ENCODE results near the gene PTK7.

The PTK7 gene

GRCh38 chr6:43173591-43174262 lies 97.6 kb downstream of the PTK7 start:
- no peak for TF ChIP-seq USF1 (IDR thresholded peaks at IDR 0.05)
- no peak for TF ChIP-seq REST (IDR thresholded peaks at IDR 0.05; ENCODE audit: low read depth)
- TF ChIP-seq TEAD4 (IDR thresholded peaks at IDR 0.05) = no peak
- TF ChIP-seq MAX (IDR thresholded peaks at IDR 0.05) = no peak
- no peak for TF ChIP-seq NFIC (IDR thresholded peaks at IDR 0.05)
- TF ChIP-seq EP300 (IDR thresholded peaks at IDR 0.05; ENCODE audit: borderline replicate concordance) = no peak

GRCh38 chr6:43174263-43175112 lies 98.4 kb downstream of the PTK7 start:
- TF ChIP-seq NFIC (IDR thresholded peaks at IDR 0.05) (peak; percentile 65), CREB1 (IDR thresholded peaks at IDR 0.05; ENCODE audit: low read depth) (0 out of 2 replicates have a peak, but pooled peaks have one; percentile 8), ZBTB7A (IDR thresholded peaks at IDR 0.05; ENCODE audit: low read depth) (peak; percentile 46; the same call in 1 of the 2 replicates), USF1 (IDR thresholded peaks at IDR 0.05) (no peak), EGR1 (IDR thresholded peaks at IDR 0.05) (peak; percentile 42; the same call in 1 of the 2 replicates), TCF12 (IDR thresholded peaks at IDR 0.05; ENCODE audit: low read depth) (peak; percentile 61; the same call in 1 of the 2 replicates), EP300 (IDR thresholded peaks at IDR 0.05; ENCODE audit: borderline replicate concordance) (no peak), REST (IDR thresholded peaks at IDR 0.05; ENCODE audit: low read depth) (no peak), RAD21 (IDR thresholded peaks at IDR 0.05; ENCODE audit: low read depth) (no peak), YY1 (IDR thresholded peaks at IDR 0.05; ENCODE audit: low read depth) (no peak), FOXM1 (IDR thresholded peaks at IDR 0.05; ENCODE audit: borderline replicate concordance, low read depth) (no peak), TEAD4 (IDR thresholded peaks at IDR 0.05) (peak; percentile 81), MAX (IDR thresholded peaks at IDR 0.05) (peak; percentile 37; the same call in 1 of the 2 replicates), CEBPB (IDR thresholded peaks at IDR 0.05) (no peak), TAF1 (IDR thresholded peaks at IDR 0.05; ENCODE audit: low read depth) (0 out of 2 replicates have a peak, but pooled peaks have one; percentile 14)

GRCh38 chr6:43175676-43176422 lies 99.7 kb downstream of the PTK7 start:
- TF ChIP-seq CEBPB (IDR thresholded peaks at IDR 0.05) (no peak), TCF12 (IDR thresholded peaks at IDR 0.05; ENCODE audit: low read depth) (no peak), REST (IDR thresholded peaks at IDR 0.05; ENCODE audit: low read depth) (no peak), USF1 (IDR thresholded peaks at IDR 0.05) (no peak), EP300 (IDR thresholded peaks at IDR 0.05; ENCODE audit: borderline replicate concordance) (no peak), RAD21 (IDR thresholded peaks at IDR 0.05; ENCODE audit: low read depth) (no peak)

Measured in Ishikawa (cell line).